Upper lobe of left lung (tissue), 4 donors: Measurements from ENCODE around the gene TRIOBP.

ENCODE experiments used
- POLR2A ChIP-seq, 4 donors: fragments of 450-650 bp; IDR thresholded peaks; one replicate each; pipeline ENCODE4 v1.5.1; 2016 to 2017; ENCODE audit warnings: antibody characterized with exemption in 4 of 4, mild to moderate bottlenecking in 2 of 4
- POLR2AphosphoS5 ChIP-seq, 2 donors: sonication (generic); formaldehyde crosslinking; IDR thresholded peaks; one replicate each; pipeline ENCODE4 v1.5.1; 2017; ENCODE audit warnings: antibody characterized with exemption in 2 of 2
- TF ChIP-seq, protein P1 (sequence below), 6 experiments: fragments of 450-650 bp in 4 of 6; fragments of 200-600 bp in 2 of 6; sonication (generic) in 2 of 6; IDR thresholded peaks; one replicate each; pipeline ENCODE4 v1.5.1; 2016 to 2019; ENCODE audit warnings: antibody characterized with exemption in 6 of 6

DNA sequence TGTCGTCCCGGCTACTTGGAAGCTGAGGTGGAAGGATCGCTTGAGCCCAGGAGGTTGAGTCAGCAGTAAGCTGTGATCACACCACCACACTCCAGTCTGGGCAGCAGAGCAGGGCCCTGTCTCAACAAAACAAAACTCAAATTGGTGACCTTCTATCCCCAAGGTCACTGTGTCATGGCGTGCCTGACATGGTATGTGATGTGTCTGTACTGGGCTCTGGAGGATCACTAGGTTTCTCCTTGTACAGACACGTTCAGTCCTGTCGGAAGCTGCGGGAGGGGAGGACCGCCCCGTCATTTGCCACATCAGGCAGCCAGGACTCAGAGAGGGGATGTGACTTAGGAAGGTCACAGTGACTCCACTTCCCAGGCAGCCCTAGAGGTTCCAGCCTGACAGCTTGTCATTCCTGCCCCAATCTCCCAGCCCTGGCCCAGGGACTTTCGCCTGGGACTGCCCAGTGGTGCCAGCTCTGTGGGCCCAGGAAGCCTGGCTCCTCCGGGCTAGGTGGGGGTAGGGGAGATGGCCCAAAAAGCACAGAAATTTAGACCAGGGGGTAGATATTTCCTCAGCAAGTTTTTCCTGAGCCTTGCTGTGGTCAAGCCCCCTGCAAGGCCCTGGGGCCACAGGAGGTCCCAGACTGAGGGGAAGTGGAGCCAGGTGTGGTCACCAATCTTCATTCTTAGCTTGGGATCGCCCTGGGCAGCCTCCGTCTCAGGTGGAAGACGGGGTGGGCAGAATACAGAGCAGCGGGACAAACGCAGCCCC is 53.2 kb downstream of the TRIOBP start:
- TF ChIP-seq, protein P1, sequence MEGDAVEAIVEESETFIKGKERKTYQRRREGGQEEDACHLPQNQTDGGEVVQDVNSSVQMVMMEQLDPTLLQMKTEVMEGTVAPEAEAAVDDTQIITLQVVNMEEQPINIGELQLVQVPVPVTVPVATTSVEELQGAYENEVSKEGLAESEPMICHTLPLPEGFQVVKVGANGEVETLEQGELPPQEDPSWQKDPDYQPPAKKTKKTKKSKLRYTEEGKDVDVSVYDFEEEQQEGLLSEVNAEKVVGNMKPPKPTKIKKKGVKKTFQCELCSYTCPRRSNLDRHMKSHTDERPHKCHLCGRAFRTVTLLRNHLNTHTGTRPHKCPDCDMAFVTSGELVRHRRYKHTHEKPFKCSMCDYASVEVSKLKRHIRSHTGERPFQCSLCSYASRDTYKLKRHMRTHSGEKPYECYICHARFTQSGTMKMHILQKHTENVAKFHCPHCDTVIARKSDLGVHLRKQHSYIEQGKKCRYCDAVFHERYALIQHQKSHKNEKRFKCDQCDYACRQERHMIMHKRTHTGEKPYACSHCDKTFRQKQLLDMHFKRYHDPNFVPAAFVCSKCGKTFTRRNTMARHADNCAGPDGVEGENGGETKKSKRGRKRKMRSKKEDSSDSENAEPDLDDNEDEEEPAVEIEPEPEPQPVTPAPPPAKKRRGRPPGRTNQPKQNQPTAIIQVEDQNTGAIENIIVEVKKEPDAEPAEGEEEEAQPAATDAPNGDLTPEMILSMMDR (IDR thresholded peaks at IDR 0.05): no peak
- peak in 1 of 2 donors; percentile 41 for TF ChIP-seq POLR2AphosphoS5 (IDR thresholded peaks at IDR 0.05)
- TF ChIP-seq POLR2A (IDR thresholded peaks at IDR 0.05): no peak
